ENCODE data around the gene ABCA12.

Gene ABCA12

GRCh38 chr2:215098875-215099274 is 39.6 kb downstream of the ABCA12 start:
- Histone ChIP-seq H3K9me3 (no peaks in the 10 kb centered on the region), H3K27me3 (ENCODE audit: low read depth) (no peaks in the 10 kb centered on the region), H3K36me3 (replicated peaks) (no peaks in the 10 kb centered on the region), H3K4me3 (no peak overlapping the region), H3K4me1 (no peaks in the 10 kb centered on the region)
- no peak for DNase-seq (ENCODE audit: low spot score in 2 of 2)
- in situ Hi-C loops (cut with MboI; ENCODE audit: low sequenced_read_pairs): no loop called here

GRCh38 chr2:215084080-215084479 is 54.3 kb downstream of the ABCA12 start:
- Histone ChIP-seq H3K27me3 (ENCODE audit: low read depth) (no peaks in the 10 kb centered on the region), H3K4me3 (no peak overlapping the region), H3K36me3 (replicated peaks) (no peaks in the 10 kb centered on the region), H3K9me3 (no peaks in the 10 kb centered on the region), H3K4me1 (no peaks in the 10 kb centered on the region)
- no peak for DNase-seq (ENCODE audit: low spot score in 2 of 2)
- in situ Hi-C loops (cut with MboI; ENCODE audit: low sequenced_read_pairs): no loop called here

- in situ Hi-C loops (cut with MboI; ENCODE audit: low sequenced_read_pairs): no loop called here
- H3K27me3 ChIP-seq (ENCODE audit: low read depth): no peaks in the 10 kb centered on the region
- no peaks in the 10 kb centered on the region for H3K4me1 ChIP-seq
- DNase-seq (ENCODE audit: low spot score in 2 of 2): no peak
- no peaks in the 10 kb centered on the region for H3K36me3 ChIP-seq (replicated peaks)
- no peaks in the 10 kb centered on the region for H3K9me3 ChIP-seq
- no peak overlapping the region for H3K4me3 ChIP-seq
These were observed 55.3 kb downstream of the ABCA12 start for GRCh38 chr2:215083146-215083545.

DNA sequence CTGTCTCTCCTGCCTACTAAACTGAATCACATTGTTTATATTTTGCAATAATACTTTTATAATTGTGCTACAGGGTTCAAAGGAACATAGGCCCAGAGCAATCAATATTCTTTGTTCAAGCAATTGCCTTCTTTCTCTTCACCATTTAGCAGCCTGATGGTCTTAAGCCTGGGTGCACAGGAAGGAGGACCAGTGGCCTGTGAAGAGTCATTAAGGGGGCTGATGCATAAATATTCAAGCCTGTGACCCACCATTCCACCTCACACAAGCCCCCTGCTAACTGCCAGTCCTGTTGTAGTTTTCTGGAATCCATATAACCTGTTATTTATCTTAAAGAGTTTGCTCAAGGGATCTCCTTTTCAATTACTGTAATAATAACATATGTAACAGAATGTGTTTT is 56.0 kb downstream of the ABCA12 start:
- Histone ChIP-seq H3K4me3 (no peak overlapping the region), H3K36me3 (replicated peaks) (no peaks in the 10 kb centered on the region), H3K9me3 (no peaks in the 10 kb centered on the region), H3K27me3 (ENCODE audit: low read depth) (peaks cover 5% of the 10 kb centered on the region; the same call in 1 of the 2 replicates), H3K4me1 (no peaks in the 10 kb centered on the region)
- in situ Hi-C loops (cut with MboI; ENCODE audit: low sequenced_read_pairs): no loop called here
- no peak for DNase-seq (ENCODE audit: low spot score in 2 of 2)

DNA sequence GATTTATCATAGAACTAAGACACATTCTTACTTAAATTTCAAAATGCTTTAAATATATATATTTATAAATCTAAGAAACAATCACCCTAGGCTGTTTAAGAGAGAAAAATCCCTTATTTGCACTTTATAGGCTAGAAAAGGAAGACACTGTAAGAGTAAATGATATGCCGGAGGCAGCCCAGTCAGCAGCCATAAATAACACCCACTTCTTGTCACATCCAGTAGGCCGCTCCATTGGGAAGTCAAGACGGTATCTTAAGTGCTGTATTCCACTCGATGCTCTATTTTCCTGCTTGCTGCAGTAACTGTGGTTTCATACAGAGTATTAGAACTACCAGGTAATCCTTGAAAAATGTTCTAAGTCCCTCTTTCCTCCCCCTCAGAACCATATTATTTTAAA is 57.9 kb downstream of the ABCA12 start:
- Histone ChIP-seq H3K27me3 (ENCODE audit: low read depth) (peaks cover 5% of the 10 kb centered on the region; the same call in 1 of the 2 replicates), H3K4me1 (no peaks in the 10 kb centered on the region), H3K4me3 (no peak overlapping the region), H3K36me3 (replicated peaks) (no peaks in the 10 kb centered on the region), H3K9me3 (no peaks in the 10 kb centered on the region)
- no peak for DNase-seq (ENCODE audit: low spot score in 2 of 2)
- in situ Hi-C loops (cut with MboI; ENCODE audit: low sequenced_read_pairs): no loop called here

GRCh38 chr2:215071676-215072075 is 66.8 kb downstream of the ABCA12 start:
- in situ Hi-C loops (cut with MboI; ENCODE audit: low sequenced_read_pairs): no loop called here
- Histone ChIP-seq H3K27me3 (ENCODE audit: low read depth) (no peaks in the 10 kb centered on the region), H3K9me3 (no peaks in the 10 kb centered on the region), H3K4me3 (no peak overlapping the region), H3K4me1 (no peaks in the 10 kb centered on the region), H3K36me3 (replicated peaks) (no peaks in the 10 kb centered on the region)
- no peak for DNase-seq (ENCODE audit: low spot score in 2 of 2)

DNA sequence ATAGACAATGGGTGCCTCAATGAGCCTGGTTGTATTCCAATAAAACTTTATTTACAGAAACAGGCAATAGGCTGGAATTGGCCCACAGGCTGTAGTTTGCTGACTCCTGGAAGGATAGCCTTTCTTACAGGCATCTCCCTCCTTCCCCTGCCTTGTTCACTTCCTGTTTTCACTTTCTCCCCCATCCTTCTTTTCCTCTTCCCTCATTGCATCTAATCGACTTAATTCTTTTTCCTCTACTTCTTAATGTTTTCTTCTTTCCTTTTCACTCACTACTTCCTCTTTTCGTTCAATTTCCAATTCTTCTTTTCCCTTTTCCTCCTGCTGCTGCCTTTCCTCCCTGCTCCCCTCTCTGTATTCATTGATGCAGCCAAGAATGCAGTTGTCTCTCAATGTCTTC is 70.0 kb downstream of the ABCA12 start:
- no peak for DNase-seq (ENCODE audit: low spot score in 2 of 2)
- H3K4me1 ChIP-seq: peaks cover 6% of the 10 kb centered on the region; the same call in 1 of the 2 replicates
- in situ Hi-C loops (cut with MboI; ENCODE audit: low sequenced_read_pairs): no loop called here
- no peak overlapping the region for H3K4me3 ChIP-seq
- no peaks in the 10 kb centered on the region for H3K36me3 ChIP-seq (replicated peaks)
- no peaks in the 10 kb centered on the region for H3K9me3 ChIP-seq
- H3K27me3 ChIP-seq (ENCODE audit: low read depth): no peaks in the 10 kb centered on the region

DNA sequence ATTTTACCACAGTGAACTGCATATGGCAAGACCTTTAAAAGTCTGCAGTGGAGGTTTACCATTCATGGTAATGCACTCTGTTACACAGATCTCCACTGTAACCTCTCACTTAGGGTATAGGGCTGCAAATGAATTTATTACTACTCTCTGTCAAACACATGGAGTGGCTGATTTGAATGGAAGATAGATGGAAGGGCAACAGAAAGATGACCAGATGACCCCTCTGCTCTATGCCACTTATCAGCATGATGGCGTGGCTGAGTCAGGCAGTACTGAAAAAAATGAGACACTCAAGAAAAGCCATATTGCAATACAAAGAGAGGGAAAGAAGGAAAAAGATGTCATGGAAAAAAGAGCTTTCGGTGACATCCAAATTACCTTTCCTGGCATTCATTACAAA is 72.3 kb downstream of the ABCA12 start:
- no peak overlapping the region for H3K4me3 ChIP-seq
- no peaks in the 10 kb centered on the region for H3K27me3 ChIP-seq (ENCODE audit: low read depth)
- H3K4me1 ChIP-seq: peaks cover 6% of the 10 kb centered on the region; the same call in 1 of the 2 replicates
- no peaks in the 10 kb centered on the region for H3K9me3 ChIP-seq
- in situ Hi-C loops (cut with MboI; ENCODE audit: low sequenced_read_pairs): no loop called here
- no peak for DNase-seq (ENCODE audit: low spot score in 2 of 2)
- H3K36me3 ChIP-seq (replicated peaks): no peaks in the 10 kb centered on the region

DNA sequence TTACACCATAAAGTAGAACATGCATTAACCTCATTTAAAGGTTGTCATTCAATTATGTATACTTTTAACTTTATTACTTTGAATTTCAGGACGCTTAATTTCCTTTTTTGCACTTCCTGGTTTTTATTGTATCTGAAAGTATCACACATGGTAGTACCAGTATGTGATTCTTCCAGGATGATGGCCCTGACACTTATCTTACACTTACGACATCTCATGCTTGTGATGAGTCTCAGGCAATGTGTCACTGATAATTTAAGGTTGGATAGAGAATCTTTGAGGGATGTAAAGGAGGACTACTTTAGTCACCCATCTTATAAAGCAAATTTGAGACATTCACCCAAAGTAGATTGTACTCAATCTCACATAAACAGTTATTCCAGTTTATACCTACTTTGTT is 74.9 kb downstream of the ABCA12 start:
- Histone ChIP-seq H3K9me3 (no peaks in the 10 kb centered on the region), H3K27me3 (ENCODE audit: low read depth) (no peaks in the 10 kb centered on the region), H3K4me1 (peaks cover 6% of the 10 kb centered on the region; the same call in 1 of the 2 replicates), H3K4me3 (no peak overlapping the region), H3K36me3 (replicated peaks) (no peaks in the 10 kb centered on the region)
- in situ Hi-C loops (cut with MboI; ENCODE audit: low sequenced_read_pairs): no loop called here
- DNase-seq (ENCODE audit: low spot score in 2 of 2): no peak

DNA sequence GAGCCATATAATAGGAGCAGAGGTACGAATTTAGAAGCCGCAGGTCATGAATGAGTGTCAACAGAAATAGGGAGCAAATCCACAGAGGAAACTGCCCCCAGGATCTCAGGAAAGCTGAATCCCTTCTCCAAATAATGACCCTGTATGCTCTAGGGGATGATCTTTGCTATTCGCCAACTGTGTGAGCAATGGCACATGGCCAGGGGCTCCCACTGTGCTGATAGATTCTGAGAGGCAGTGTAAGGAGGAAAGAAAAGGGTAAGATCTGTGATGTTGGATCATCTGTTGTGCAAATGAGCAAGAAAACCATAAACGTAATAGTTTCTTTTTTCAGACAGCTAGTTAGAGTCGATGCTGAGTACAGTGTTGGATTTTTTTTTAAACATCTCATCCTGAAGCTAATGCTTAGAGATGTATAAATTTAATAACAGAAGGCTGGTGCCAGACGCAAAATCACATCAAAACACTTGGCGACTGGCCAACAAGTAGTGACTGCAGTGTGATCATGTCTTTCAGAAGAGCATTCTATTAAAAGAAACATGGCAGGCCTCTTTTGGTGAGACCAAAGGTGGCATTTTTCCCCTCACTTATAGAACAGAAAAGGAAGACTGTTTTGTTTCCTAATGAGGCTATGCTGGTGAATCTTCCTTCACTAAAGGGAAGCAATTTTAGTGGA is 77.4 kb downstream of the ABCA12 start:
- in situ Hi-C loops (cut with MboI; ENCODE audit: low sequenced_read_pairs): no loop called here

GRCh38 chr2:215059724-215060123 is 78.7 kb downstream of the ABCA12 start:
- Histone ChIP-seq H3K4me1 (peaks cover 4% of the 10 kb centered on the region; the same call in 1 of the 2 replicates), H3K36me3 (replicated peaks) (no peaks in the 10 kb centered on the region), H3K9me3 (no peaks in the 10 kb centered on the region), H3K27me3 (ENCODE audit: low read depth) (no peaks in the 10 kb centered on the region), H3K4me3 (no peak overlapping the region)
- DNase-seq (ENCODE audit: low spot score in 2 of 2): no peak
- in situ Hi-C loops (cut with MboI; ENCODE audit: low sequenced_read_pairs): no loop called here

More for the DNA sequence above, 77.4 kb downstream of the ABCA12 start:
- Histone ChIP-seq H3K9me3 (no peaks in the 10 kb centered on the region), H3K27me3 (ENCODE audit: low read depth) (no peaks in the 10 kb centered on the region), H3K4me3 (no peak overlapping the region), H3K4me1 (peaks cover 6% of the 10 kb centered on the region; the same call in 1 of the 2 replicates), H3K36me3 (replicated peaks) (no peaks in the 10 kb centered on the region)
- peak in 1 of 2 experiments; percentile 17 for DNase-seq (ENCODE audit: low spot score in 2 of 2)

DNA sequence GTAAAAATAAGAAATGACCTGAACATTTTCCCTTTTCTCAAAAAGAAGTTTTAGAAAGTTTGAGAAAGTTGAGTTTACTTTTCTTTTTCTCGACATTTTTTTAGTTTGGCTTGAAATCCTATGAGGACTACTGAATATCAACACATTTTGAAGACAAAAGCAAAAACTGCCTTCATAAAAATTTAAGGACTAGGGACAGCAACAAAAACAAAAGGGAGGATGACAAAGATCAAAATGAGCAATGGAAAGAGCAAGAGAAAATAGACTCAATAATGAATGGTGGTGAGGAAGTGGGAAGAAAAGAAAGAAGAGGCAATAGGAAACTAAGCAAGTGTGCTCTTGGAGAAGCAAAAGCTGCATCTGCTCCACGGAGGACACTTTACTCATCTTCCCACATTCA is 82.5 kb downstream of the ABCA12 start:
- H3K9me3 ChIP-seq: no peaks in the 10 kb centered on the region
- no peaks in the 10 kb centered on the region for H3K27me3 ChIP-seq (ENCODE audit: low read depth)
- in situ Hi-C loops (cut with MboI; ENCODE audit: low sequenced_read_pairs): no loop called here
- H3K4me3 ChIP-seq: no peak overlapping the region
- H3K36me3 ChIP-seq (replicated peaks): no peaks in the 10 kb centered on the region
- H3K4me1 ChIP-seq: no peaks in the 10 kb centered on the region
- no peak for DNase-seq (ENCODE audit: low spot score in 2 of 2)

- Histone ChIP-seq H3K4me3 (no peak overlapping the region), H3K9me3 (no peaks in the 10 kb centered on the region), H3K27me3 (ENCODE audit: low read depth) (no peaks in the 10 kb centered on the region), H3K4me1 (peaks cover 5% of the 10 kb centered on the region), H3K36me3 (replicated peaks) (no peaks in the 10 kb centered on the region)
- no peak for DNase-seq (ENCODE audit: low spot score in 2 of 2)
- in situ Hi-C loops (cut with MboI; ENCODE audit: low sequenced_read_pairs): no loop called here
These were observed 85.6 kb downstream of the ABCA12 start for GRCh38 chr2:215052810-215053209.

GRCh38 chr2:215052404-215052803 is 86.0 kb downstream of the ABCA12 start:
- DNase-seq (ENCODE audit: low spot score in 2 of 2): no peak
- Histone ChIP-seq H3K4me1 (peaks cover 5% of the 10 kb centered on the region), H3K27me3 (ENCODE audit: low read depth) (no peaks in the 10 kb centered on the region), H3K36me3 (replicated peaks) (no peaks in the 10 kb centered on the region), H3K9me3 (no peaks in the 10 kb centered on the region), H3K4me3 (no peak overlapping the region)
- in situ Hi-C loops (cut with MboI; ENCODE audit: low sequenced_read_pairs): no loop called here

DNA sequence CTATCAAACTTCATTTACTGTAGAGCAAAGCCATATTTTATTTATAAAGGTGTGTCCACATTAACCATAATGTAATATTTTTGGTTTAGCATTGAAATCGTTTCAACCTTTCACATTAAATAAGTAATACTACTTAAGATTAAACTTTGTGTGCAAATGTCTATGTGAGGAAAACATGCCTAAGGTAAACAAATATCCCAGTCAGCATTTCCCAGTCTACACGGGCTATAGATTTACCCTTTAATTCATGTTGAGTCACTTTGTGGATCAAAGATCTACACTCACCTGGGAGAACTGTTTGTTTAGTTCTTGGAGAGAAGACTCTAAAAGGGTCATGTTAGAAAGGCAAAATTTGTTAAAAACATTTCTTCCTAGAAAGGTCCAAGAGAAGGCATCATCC is 89.1 kb downstream of the ABCA12 start:
- no peak for DNase-seq (ENCODE audit: low spot score in 2 of 2)
- Histone ChIP-seq H3K36me3 (replicated peaks) (no peaks in the 10 kb centered on the region), H3K9me3 (no peaks in the 10 kb centered on the region), H3K27me3 (ENCODE audit: low read depth) (no peaks in the 10 kb centered on the region), H3K4me3 (no peak overlapping the region), H3K4me1 (peaks cover 11% of the 10 kb centered on the region)
- in situ Hi-C loops (cut with MboI; ENCODE audit: low sequenced_read_pairs): no loop called here
